SK-N-SH treated with all-trans-retinoic acid at 6 μM for 48 hours (cell line): ENCODE measurements around the gene ACAD9.

ENCODE experiments used
- ARNTL ChIP-seq: fragments of 450-650 bp; formaldehyde crosslinking; IDR thresholded peaks from 2 replicates; pipeline ENCODE4 v1.5.0; 2020; ENCODE audit warnings: low read depth, mild to moderate bottlenecking, moderate library complexity, borderline replicate concordance
- CSDC2 ChIP-seq: fragments of 250-450 bp; sonication (Bioruptor Pico); IDR thresholded peaks from 2 replicates; pipeline ENCODE4 v1.5.0; 2020; ENCODE audit warnings: mild to moderate bottlenecking, moderate library complexity
- GLIS3 ChIP-seq: fragments of 250-450 bp; sonication (Bioruptor Pico); IDR thresholded peaks from 2 replicates; pipeline ENCODE4 v1.5.0; 2020; ENCODE audit warnings: mild to moderate bottlenecking, moderate library complexity
- ISL1 ChIP-seq: fragments of 250-450 bp; sonication (Bioruptor Pico); IDR thresholded peaks from 2 replicates; pipeline ENCODE4 v2.1.2; 2022; ENCODE audit warnings: mild to moderate bottlenecking, moderate library complexity
- OSR1 ChIP-seq: fragments of 250-450 bp; sonication (Bioruptor Pico); IDR thresholded peaks from 2 replicates; pipeline ENCODE4 v1.8.0; 2022; ENCODE audit warnings: moderate library complexity, mild to moderate bottlenecking, inconsistent platforms
- SNAI2 ChIP-seq: fragments of 250-450 bp; sonication (Bioruptor Pico); IDR thresholded peaks from 2 replicates; pipeline ENCODE4 v1.5.0; 2020; ENCODE audit warnings: mild to moderate bottlenecking, moderate library complexity
- ZFP30 ChIP-seq: fragments of 450-650 bp; formaldehyde crosslinking; IDR thresholded peaks from 2 replicates; pipeline ENCODE4 v1.5.0; 2022; ENCODE audit warnings: mild to moderate bottlenecking, moderate library complexity
- TF ChIP-seq, protein P1 (sequence below): fragments of 250-450 bp; sonication (Bioruptor Pico); IDR thresholded peaks from 2 replicates; pipeline ENCODE4 v1.8.0; 2020; ENCODE audit warnings: mild to moderate bottlenecking, moderate library complexity, borderline replicate concordance
- TF ChIP-seq, protein P2 (sequence below): fragments of 250-450 bp; sonication (Bioruptor Pico); IDR thresholded peaks from 2 replicates; pipeline ENCODE4 v1.5.1; 2020; ENCODE audit warnings: low read depth, mild to moderate bottlenecking, moderate library complexity
- TF ChIP-seq, protein P3 (sequence below): fragments of 250-450 bp; sonication (Bioruptor Pico); IDR thresholded peaks from 2 replicates; pipeline ENCODE4 v1.5.1; 2021; ENCODE audit warnings: mild to moderate bottlenecking, moderate library complexity

DNA sequence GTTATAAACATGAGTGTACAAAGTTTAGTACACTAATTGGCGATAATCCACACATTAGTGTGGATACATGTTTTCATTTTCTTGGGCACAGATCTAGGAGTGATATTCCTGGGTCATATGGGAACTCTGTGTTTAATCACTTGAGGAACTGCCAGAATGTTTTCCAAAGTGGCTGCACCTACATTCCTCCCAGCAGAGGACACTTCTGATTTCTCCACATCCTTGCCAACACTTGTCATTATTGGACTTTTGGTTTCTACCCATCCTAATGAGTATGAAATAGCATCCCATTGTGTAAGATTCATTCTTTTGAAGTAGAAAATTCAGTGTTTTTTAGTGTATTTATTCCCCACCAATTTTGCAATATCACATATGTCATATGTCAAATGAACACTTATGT lies 60.8 kb downstream of the ACAD9 start:
- TF ChIP-seq ISL1 (CRISPR knock-in tag) (no peak), ARNTL (no peak), CSDC2 (no peak), GLIS3 (no peak), SNAI2 (no peak), ZFP30 (no peak), OSR1 (no peak)
- TF ChIP-seq, protein P1, sequence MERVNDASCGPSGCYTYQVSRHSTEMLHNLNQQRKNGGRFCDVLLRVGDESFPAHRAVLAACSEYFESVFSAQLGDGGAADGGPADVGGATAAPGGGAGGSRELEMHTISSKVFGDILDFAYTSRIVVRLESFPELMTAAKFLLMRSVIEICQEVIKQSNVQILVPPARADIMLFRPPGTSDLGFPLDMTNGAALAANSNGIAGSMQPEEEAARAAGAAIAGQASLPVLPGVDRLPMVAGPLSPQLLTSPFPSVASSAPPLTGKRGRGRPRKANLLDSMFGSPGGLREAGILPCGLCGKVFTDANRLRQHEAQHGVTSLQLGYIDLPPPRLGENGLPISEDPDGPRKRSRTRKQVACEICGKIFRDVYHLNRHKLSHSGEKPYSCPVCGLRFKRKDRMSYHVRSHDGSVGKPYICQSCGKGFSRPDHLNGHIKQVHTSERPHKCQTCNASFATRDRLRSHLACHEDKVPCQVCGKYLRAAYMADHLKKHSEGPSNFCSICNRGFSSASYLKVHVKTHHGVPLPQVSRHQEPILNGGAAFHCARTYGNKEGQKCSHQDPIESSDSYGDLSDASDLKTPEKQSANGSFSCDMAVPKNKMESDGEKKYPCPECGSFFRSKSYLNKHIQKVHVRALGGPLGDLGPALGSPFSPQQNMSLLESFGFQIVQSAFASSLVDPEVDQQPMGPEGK (CRISPR knock-in tag), result no peak
- TF ChIP-seq, protein P2, sequence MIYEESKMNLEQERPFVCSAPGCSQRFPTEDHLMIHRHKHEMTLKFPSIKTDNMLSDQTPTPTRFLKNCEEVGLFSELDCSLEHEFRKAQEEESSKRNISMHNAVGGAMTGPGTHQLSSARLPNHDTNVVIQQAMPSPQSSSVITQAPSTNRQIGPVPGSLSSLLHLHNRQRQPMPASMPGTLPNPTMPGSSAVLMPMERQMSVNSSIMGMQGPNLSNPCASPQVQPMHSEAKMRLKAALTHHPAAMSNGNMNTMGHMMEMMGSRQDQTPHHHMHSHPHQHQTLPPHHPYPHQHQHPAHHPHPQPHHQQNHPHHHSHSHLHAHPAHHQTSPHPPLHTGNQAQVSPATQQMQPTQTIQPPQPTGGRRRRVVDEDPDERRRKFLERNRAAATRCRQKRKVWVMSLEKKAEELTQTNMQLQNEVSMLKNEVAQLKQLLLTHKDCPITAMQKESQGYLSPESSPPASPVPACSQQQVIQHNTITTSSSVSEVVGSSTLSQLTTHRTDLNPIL (CRISPR knock-in tag), result no peak
- TF ChIP-seq, protein P3, sequence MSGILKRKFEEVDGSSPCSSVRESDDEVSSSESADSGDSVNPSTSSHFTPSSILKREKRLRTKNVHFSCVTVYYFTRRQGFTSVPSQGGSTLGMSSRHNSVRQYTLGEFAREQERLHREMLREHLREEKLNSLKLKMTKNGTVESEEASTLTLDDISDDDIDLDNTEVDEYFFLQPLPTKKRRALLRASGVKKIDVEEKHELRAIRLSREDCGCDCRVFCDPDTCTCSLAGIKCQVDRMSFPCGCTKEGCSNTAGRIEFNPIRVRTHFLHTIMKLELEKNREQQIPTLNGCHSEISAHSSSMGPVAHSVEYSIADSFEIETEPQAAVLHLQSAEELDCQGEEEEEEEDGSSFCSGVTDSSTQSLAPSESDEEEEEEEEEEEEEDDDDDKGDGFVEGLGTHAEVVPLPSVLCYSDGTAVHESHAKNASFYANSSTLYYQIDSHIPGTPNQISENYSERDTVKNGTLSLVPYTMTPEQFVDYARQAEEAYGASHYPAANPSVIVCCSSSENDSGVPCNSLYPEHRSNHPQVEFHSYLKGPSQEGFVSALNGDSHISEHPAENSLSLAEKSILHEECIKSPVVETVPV (CRISPR knock-in tag), result no peak
